ENCODE data around the gene RBCK1. TPM values are rescaled to one million over a fixed set of nuclear protein-coding genes. Genes with fewer than 3 reads are reported as not detected.

RBCK1 gene
- total RNA-seq, 1 experiment from 2014 or later = 111 TPM

DNA sequence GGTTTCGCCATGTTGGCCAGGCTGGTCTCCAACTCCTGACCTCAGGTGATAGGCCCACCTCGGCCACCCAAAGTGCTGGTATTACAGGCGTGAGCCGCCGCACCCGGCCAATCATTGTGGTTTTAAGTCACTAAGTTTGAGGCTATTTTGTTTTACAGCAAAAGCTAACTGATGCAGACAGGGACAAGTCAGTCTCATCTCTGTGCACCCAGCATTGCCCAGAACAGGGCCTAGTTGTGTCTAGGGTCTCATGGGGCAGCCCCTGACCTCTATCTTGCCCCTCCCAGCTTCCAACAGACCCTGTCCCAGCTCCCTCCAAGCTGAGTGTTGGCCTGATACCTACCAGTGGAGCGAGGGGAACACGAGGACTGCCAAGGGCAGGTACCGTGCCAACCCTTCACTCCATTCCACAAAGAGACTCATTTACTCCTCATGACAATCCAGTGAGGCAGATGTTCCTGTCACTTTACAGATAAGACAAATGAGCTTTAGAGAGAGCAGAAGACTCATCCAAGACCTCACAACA, 8.9 kb upstream of the RBCK1 start:
- ChIA-PET POLR2A (interaction anchor here (0.6 to 1.6 kb wide), 2 partner anchors 18 to 52 kb away, joined by 3 to 5 read pairs; partner anchors contain the start of gene NRSN2), CTCF (no interaction called here)
- no TSS peak for BruUV-seq (replicated peaks)
- no peak for DNase-seq
- peaks cover 20% of the 10 kb centered on the region for H3K4me1 Mint-ChIP-seq (ENCODE audit: low read depth, unreplicated experiment)
- peak overlapping the region; percentile 88 for H3K27ac Mint-ChIP-seq (ENCODE audit: unreplicated experiment)
- H3K9me3 Mint-ChIP-seq (ENCODE audit: unreplicated experiment) = no peaks in the 10 kb centered on the region
- TF ChIP-seq, protein P1, sequence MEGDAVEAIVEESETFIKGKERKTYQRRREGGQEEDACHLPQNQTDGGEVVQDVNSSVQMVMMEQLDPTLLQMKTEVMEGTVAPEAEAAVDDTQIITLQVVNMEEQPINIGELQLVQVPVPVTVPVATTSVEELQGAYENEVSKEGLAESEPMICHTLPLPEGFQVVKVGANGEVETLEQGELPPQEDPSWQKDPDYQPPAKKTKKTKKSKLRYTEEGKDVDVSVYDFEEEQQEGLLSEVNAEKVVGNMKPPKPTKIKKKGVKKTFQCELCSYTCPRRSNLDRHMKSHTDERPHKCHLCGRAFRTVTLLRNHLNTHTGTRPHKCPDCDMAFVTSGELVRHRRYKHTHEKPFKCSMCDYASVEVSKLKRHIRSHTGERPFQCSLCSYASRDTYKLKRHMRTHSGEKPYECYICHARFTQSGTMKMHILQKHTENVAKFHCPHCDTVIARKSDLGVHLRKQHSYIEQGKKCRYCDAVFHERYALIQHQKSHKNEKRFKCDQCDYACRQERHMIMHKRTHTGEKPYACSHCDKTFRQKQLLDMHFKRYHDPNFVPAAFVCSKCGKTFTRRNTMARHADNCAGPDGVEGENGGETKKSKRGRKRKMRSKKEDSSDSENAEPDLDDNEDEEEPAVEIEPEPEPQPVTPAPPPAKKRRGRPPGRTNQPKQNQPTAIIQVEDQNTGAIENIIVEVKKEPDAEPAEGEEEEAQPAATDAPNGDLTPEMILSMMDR (IDR thresholded peaks at IDR 0.05; ENCODE audit: insufficient read depth in 1 of 2, low read depth in 1 of 2, low read length in 1 of 2, severe bottlenecking in 1 of 2, unreplicated experiment in 1 of 2) = no peak
- no peaks in the 10 kb centered on the region for H3K27me3 ChIP-seq (replicated peaks; ENCODE audit: control insufficient read depth, insufficient read depth, low read length)
- H3K4me3 Mint-ChIP-seq (ENCODE audit: unreplicated experiment) = no peak overlapping the region
- peaks cover 26% of the 10 kb centered on the region for H3K4me1 ChIP-seq
- H3K9me3 ChIP-seq = no peaks in the 10 kb centered on the region
- H3K4me3 ChIP-seq (ENCODE audit: low read depth, low read length) = no peak overlapping the region
- H3K27me3 Mint-ChIP-seq (ENCODE audit: insufficient read depth, unreplicated experiment) = no peaks in the 10 kb centered on the region
- peaks cover 7% of the 10 kb centered on the region for H3K36me3 ChIP-seq (ENCODE audit: control insufficient read depth, insufficient read depth, low read length)
- intact Hi-C loops (cut with micrococcal nuclease; ENCODE audit: unreplicated experiment) = no loop called here
- peaks cover 81% of the 10 kb centered on the region for H3K36me3 Mint-ChIP-seq (ENCODE audit: insufficient read depth, unreplicated experiment)

DNA sequence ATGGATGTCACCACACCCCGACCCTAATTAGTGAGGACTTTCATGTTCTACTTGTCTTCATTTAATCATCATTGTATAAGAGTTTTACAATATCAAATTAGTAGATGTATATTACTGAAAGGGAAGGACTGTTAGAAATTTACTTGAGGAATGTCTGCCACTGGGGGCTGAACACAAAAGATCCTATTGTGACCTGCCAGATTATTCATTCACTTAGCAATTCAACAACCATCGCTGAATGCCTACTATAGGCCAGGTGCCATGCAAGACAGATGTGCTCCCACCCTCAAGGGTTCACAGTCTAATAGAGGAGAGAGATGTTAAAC, 8.0 kb upstream of the RBCK1 start:
- TF ChIP-seq, protein P1 (IDR thresholded peaks at IDR 0.05; ENCODE audit: insufficient read depth in 1 of 2, low read depth in 1 of 2, low read length in 1 of 2, severe bottlenecking in 1 of 2, unreplicated experiment in 1 of 2) = no peak

DNA sequence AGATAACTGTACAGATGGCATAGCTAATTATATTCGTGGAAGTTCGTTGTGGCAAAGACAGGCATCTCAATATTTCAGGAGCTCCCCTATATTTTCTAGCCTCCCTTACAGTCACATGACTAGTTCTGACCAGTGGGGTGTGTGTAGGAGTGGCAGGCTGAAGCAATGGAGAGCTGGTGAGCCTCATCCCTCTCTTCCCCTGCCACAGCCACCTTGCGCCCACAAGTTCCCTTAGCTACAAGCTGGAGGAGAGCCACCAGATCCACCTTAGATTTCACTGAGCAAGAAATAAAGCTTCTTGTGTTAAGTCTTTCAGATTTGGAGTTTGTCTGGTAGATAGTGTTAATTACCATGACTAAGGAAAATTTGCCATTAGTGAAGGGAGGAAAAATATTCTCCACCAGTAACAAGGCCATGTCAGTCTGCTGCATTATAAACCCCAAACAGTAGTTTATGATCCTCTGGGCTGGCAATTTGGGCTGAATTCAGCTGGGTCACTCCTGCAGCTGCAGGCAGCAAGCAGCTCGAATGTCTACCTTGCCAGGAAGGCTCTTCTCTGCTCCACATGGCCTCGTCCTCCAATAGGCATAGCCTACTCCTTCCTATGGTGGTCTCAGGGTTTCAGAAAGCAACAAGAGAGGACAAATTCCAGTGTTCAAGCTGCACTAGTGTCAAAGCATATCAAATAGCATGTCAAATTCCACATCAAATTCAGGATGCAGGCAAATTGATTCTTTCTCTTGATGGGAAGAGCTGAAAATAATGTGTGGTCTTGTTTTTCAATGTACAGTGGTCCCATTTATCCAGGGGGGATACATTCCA, 7.4 kb upstream of the RBCK1 start:
- TSS peak; percentile 80 for BruUV-seq (replicated peaks)
- intact Hi-C loops (cut with micrococcal nuclease; ENCODE audit: unreplicated experiment) = loop anchor here (5.0 kb wide), 1 partner anchor 62 kb away; the partner anchor contains the start of gene TBC1D20
- H3K27ac Mint-ChIP-seq (ENCODE audit: unreplicated experiment) = peak overlapping the region; percentile 98
- POLR2A ChIA-PET = interaction anchor here (0.6 to 1.6 kb wide), 7 partner anchors 16 to 433 kb away, joined by 3 to 6 read pairs (median 4); partner anchors contain the start of genes NRSN2 and TRIB3
- Histone ChIP-seq H3K4me3 (ENCODE audit: low read depth, low read length) (no peak overlapping the region), H3K36me3 (ENCODE audit: control insufficient read depth, insufficient read depth, low read length) (peaks cover 1% of the 10 kb centered on the region), H3K9me3 (no peaks in the 10 kb centered on the region), H3K4me1 (peaks cover 26% of the 10 kb centered on the region), H3K27me3 (replicated peaks; ENCODE audit: control insufficient read depth, insufficient read depth, low read length) (no peaks in the 10 kb centered on the region)
- H3K27me3 Mint-ChIP-seq (ENCODE audit: insufficient read depth, unreplicated experiment) = no peaks in the 10 kb centered on the region
- H3K36me3 Mint-ChIP-seq (ENCODE audit: insufficient read depth, unreplicated experiment) = peaks cover 67% of the 10 kb centered on the region
- peak overlapping the region; percentile 58 for H3K4me3 Mint-ChIP-seq (ENCODE audit: unreplicated experiment)
- peaks cover 24% of the 10 kb centered on the region for H3K4me1 Mint-ChIP-seq (ENCODE audit: low read depth, unreplicated experiment)
- CTCF ChIA-PET = interaction anchor here (0.9 to 1.9 kb wide), 3 partner anchors 10 to 70 kb away, joined by 3 to 5 read pairs (median 3); no protein-coding TSS in a partner anchor
- DNase-seq = no peak
- TF ChIP-seq, protein P1 (IDR thresholded peaks at IDR 0.05; ENCODE audit: insufficient read depth in 1 of 2, low read depth in 1 of 2, low read length in 1 of 2, severe bottlenecking in 1 of 2, unreplicated experiment in 1 of 2) = no peak
- H3K9me3 Mint-ChIP-seq (ENCODE audit: unreplicated experiment) = no peaks in the 10 kb centered on the region

More for the DNA sequence above, 8.0 kb upstream of the RBCK1 start:
- no peaks in the 10 kb centered on the region for H3K27me3 ChIP-seq (replicated peaks; ENCODE audit: control insufficient read depth, insufficient read depth, low read length)
- H3K9me3 Mint-ChIP-seq (ENCODE audit: unreplicated experiment) = no peaks in the 10 kb centered on the region
- peak overlapping the region; percentile 98 for H3K27ac Mint-ChIP-seq (ENCODE audit: unreplicated experiment)
- DNase-seq = no peak
- peaks cover 4% of the 10 kb centered on the region for H3K36me3 ChIP-seq (ENCODE audit: control insufficient read depth, insufficient read depth, low read length)
- peaks cover 26% of the 10 kb centered on the region for H3K4me1 ChIP-seq
- H3K9me3 ChIP-seq = no peaks in the 10 kb centered on the region
- no peaks in the 10 kb centered on the region for H3K27me3 Mint-ChIP-seq (ENCODE audit: insufficient read depth, unreplicated experiment)
- H3K4me3 Mint-ChIP-seq (ENCODE audit: unreplicated experiment) = no peak overlapping the region
- no peak overlapping the region for H3K4me3 ChIP-seq (ENCODE audit: low read depth, low read length)
- CTCF ChIA-PET = interaction anchor here (0.9 to 1.9 kb wide), 3 partner anchors 9 to 70 kb away, joined by 3 to 5 read pairs (median 3); no protein-coding TSS in a partner anchor
- intact Hi-C loops (cut with micrococcal nuclease; ENCODE audit: unreplicated experiment) = loop anchor here (5.0 kb wide), 1 partner anchor 62 kb away; the partner anchor contains the start of gene TBC1D20
- peaks cover 20% of the 10 kb centered on the region for H3K4me1 Mint-ChIP-seq (ENCODE audit: low read depth, unreplicated experiment)
- POLR2A ChIA-PET = interaction anchor here (0.6 to 1.6 kb wide), 5 partner anchors 16 to 53 kb away, joined by 3 to 5 read pairs (median 3); partner anchors contain the start of gene NRSN2
- BruUV-seq (replicated peaks) = no TSS peak
- peaks cover 73% of the 10 kb centered on the region for H3K36me3 Mint-ChIP-seq (ENCODE audit: insufficient read depth, unreplicated experiment)
